HTERT RPE-1 (cell line): ENCODE results near the gene PDLIM7.
"Not testable (repeated sequence)": the region's sequence is repeated elsewhere in the genome, so short reads cannot be mapped to it uniquely, and the experiment has no call there.

Experiments
- in situ Hi-C: fragments of 300-500 bp; cut with MboI; formaldehyde crosslinking; loops from 4 replicates; pipeline ENCODE4 v1.14.3; 2020; ENCODE audit warnings: low sequenced_read_pairs

PDLIM7 gene

GRCh38 chr5:177491983-177492746 is 5.2 kb downstream of the PDLIM7 start:
- in situ Hi-C loops = no loop called here

- in situ Hi-C loops = no loop called here
Measured at GRCh38 chr5:177491429-177491945, 5.9 kb downstream of the PDLIM7 start.

GRCh38 chr5:177490992-177491391 is 6.4 kb downstream of the PDLIM7 start:
- in situ Hi-C loops = no loop called here

- in situ Hi-C loops = no loop called here
Measured at GRCh38 chr5:177490311-177490991, 7.0 kb downstream of the PDLIM7 start.

DNA sequence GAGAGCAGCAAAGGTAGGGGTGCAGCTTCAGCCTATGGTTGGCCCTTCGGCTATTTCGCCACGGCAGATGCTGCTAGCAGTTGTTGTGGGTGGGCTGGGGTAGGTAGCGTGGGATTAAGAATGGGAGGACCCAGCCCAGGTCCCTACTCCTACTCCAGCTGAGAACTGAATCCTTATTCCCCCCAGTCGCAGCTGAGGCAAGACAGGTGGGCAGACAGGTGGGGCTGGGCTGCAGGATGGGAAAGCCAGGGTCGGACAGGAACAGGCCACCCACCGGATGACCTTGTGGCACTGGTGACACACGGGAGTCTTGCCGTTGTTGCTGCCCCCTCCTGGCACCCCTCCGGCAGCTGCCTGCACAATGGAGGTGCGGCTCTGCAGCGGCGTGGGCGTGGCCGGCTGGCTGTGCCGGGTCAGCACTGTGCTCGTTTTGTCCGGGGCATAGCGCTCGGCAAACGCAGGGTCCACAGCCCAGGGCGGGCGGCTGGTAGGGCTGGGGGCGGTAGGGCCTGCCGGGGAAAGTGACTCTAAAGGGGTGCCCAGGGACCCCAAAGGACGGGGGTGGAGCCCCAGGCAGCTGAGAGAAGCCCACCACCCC is 8.2 kb downstream of the PDLIM7 start:
- in situ Hi-C loops = no loop called here

DNA sequence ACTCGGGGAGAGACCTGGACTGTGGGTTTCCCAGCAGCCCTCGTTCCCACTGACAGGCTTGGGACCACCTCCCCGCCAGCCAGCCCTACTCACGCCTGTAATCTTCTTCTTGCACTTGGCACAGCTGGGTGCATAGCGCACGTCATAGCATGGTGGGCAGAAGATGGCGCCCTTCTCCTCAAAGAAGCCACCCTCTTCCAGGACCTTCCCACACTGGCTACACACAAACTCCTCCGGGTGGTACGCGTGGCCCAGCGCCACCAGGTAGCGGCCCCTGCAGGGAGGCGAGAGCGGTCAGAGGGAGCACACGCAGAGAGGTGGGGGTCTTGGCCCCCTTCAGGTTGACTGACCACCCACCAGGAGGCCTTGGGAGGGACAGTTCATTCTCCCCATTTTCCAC is 9.4 kb downstream of the PDLIM7 start:
- in situ Hi-C loops = no loop called here

DNA sequence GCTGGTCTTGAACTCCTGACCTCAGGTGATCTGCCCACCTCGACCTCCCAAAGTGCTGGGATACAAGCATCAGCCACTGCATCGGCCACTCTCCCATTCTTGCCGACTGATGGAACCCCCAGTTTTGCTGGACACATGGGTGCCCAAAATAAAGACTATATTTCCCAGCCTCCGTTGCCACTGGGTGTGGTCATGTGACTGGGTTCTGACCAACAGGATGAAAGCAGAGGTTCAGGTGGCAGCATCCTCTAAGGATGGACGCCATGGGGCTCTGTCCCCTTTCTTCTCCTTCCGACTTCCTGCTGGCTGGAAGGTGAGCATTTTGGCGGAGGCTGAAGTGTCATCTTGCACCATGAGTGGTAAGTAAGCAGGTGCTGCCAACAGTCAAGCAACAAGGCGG is 10.3 kb downstream of the PDLIM7 start:
- in situ Hi-C loops = no loop called here

- in situ Hi-C loops = no loop called here
Measured at GRCh38 chr5:177486256-177486655, 11.1 kb downstream of the PDLIM7 start.

GRCh38 chr5:177485753-177486152 is 11.7 kb downstream of the PDLIM7 start:
- in situ Hi-C loops = not testable (repeated sequence)

GRCh38 chr5:177484902-177485549 is 12.4 kb downstream of the PDLIM7 start:
- in situ Hi-C loops = no loop called here

GRCh38 chr5:177483994-177484901 is 13.2 kb downstream of the PDLIM7 start:
- in situ Hi-C loops = no loop called here

GRCh38 chr5:177483042-177483441 is 14.4 kb downstream of the PDLIM7 start:
- in situ Hi-C loops = no loop called here

DNA sequence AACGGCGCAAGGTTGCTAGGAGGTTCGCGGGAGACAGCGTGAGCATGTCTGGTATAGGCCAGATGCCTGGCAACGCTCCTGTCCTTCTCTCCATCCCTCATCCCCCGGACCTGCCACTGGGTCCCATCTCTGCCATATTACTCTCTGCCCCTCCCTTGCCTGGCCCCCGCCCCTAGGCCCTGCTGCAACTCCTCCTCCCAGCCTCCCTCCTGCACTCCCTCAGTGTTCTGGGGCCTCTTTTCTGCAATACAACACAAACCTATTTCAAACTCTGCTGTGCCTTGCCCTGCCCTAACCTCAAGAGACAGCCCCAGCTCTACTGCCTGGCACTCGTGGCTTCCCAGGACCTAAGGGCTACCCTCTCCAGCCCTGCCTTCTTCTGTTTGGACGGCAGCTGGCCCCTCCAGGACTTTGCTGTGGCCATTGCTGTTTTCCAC is 15.0 kb downstream of the PDLIM7 start:
- in situ Hi-C loops = no loop called here

- in situ Hi-C loops = no loop called here
Measured at GRCh38 chr5:177479774-177480173, 17.6 kb downstream of the PDLIM7 start.

DNA sequence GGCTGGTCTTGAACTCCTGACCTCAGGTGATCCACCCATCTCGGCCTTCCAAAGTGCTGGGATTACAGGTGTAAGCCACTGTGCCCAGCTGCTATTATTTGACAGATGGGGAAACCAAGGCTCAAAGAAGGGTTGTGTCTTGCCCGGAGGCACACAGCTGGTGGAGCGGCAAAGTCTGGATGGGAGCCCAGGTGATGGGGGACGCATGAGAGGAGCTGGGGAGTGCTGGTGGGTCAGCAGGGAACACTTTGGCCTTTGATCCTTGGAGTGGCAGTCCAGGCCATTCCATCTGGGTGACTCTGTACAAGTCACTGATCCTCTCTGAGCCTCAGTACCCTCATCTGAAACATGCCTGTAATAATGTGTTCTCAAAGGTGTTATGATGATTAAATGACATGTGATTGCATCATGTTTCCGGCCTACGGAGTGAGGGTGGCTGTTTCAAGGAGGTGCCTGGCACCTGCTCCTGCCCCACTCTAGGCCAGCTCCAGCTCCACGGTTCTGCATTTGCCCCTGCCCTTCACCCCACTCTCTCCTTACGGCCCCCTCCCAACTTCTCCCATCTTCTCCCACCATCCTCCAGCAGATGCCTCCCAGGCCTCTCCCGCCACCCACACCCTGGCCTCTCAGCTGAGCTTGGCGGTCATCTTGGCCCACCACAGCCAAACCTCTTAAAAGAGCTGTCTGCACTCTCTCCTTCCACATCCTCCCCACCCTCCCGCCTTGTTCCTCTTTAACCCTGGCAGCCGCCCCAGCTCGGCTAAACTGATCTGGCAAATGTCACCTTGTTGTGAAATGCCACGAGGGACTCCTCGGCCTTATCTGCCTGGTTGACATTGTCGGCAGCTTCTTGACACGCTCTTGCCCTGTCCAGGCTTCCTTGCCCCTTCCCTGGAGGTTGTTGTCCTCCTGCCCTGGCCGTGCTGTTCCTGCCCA is 18.4 kb downstream of the PDLIM7 start:
- in situ Hi-C loops = no loop called here

GRCh38 chr5:177477701-177478477 is 19.5 kb downstream of the PDLIM7 start:
- in situ Hi-C loops = no loop called here

- in situ Hi-C loops = no loop called here
Measured at GRCh38 chr5:177476531-177477233, 20.7 kb downstream of the PDLIM7 start.
